Breast epithelium (tissue), 4 donors: ENCODE measurements around the gene PRIM2. TPM values are rescaled to one million over a fixed set of nuclear protein-coding genes. Genes with fewer than 3 reads are reported as not detected.
"Not testable (repeated sequence)": the region's sequence is repeated elsewhere in the genome, so short reads cannot be mapped to it uniquely, and the experiment has no call there.

ENCODE experiments used
- DNase-seq, 2 donors: peaks; one replicate each; pipeline ENCODE4 v3.0.0-alpha.2; 2019; ENCODE audit warnings: low spot score in 2 of 2
- H3K27ac ChIP-seq, 2 donors: fragments of 200-600 bp; sonication (generic) in 1 of 2; one replicate each; pipeline ENCODE4 v1.5.1; 2016 to 2019; ENCODE audit warnings: mild to moderate bottlenecking in 1 of 2
- H3K27me3 ChIP-seq, 2 donors: fragments of 200-600 bp; sonication (generic) in 1 of 2; one replicate each; pipeline versions ENCODE4 v1.5.1 to v1.6.0; 2017 to 2019; ENCODE audit warnings: control low read depth in 1 of 2, mild to moderate bottlenecking in 1 of 2
- H3K36me3 ChIP-seq: fragments of 200-600 bp; one replicate; pipeline ENCODE4 v1.5.1; 2019
- H3K4me1 ChIP-seq, 2 donors: fragments of 200-600 bp; sonication (generic); one replicate each; pipeline ENCODE4 v1.5.1; 2016 to 2019; ENCODE audit warnings: control low read depth in 1 of 2
- H3K4me3 ChIP-seq, 3 donors: fragments of 200-600 bp; sonication (generic); 1 replicate in 2 of 3; 2 replicates in 1 of 3; pipeline ENCODE4 v1.5.1; 2016 to 2019; ENCODE audit warnings: mild to moderate bottlenecking in 3 of 3, moderate library complexity in 2 of 3
- H3K9me3 ChIP-seq, 2 donors: fragments of 200-600 bp; sonication (generic) in 1 of 2; one replicate each; pipeline ENCODE4 v1.5.1; 2016 to 2019; ENCODE audit warnings: control low read depth in 1 of 2
- CTCF ChIP-seq, 3 donors: fragments of 450-650 bp; IDR thresholded peaks; one replicate each; pipeline ENCODE4 v1.5.1; 2016 to 2017; ENCODE audit warnings: antibody characterized with exemption in 3 of 3, mild to moderate bottlenecking in 3 of 3, moderate library complexity in 3 of 3
- POLR2A ChIP-seq: fragments of 450-650 bp; IDR thresholded peaks from one replicate; pipeline ENCODE4 v1.6.1; 2016; ENCODE audit warnings: antibody characterized with exemption, mild to moderate bottlenecking, moderate library complexity
- POLR2AphosphoS5 ChIP-seq, 3 donors: sonication (generic); formaldehyde crosslinking; IDR thresholded peaks; one replicate each; pipeline ENCODE4 v1.6.1; 2017; ENCODE audit warnings: antibody characterized with exemption in 3 of 3
- intact Hi-C: fragments of 100-400 bp; cut with DNase I; formaldehyde crosslinking; loops from one replicate; pipeline ENCODE4 v1.15.1; 2023; ENCODE audit warnings: low total_unique reads
- total RNA-seq, 3 donors: library from RNA; depleted of rRNA; stranded (reverse); fragments of >200 nt; gene quantifications; one replicate each; pipeline ENCODE4 v1.1.0, GENCODE V29; 2016

PRIM2 gene
- total RNA-seq, 3 donors from 2014 or later: 9.3 to 20.1 (median 13.8) TPM

- H3K9me3 ChIP-seq: no peaks in the 10 kb centered on the region
- H3K27ac ChIP-seq: no peak overlapping the region
- no peaks in the 10 kb centered on the region for H3K27me3 ChIP-seq
- DNase-seq: no peak
- H3K4me3 ChIP-seq: no peak overlapping the region
- no peaks in the 10 kb centered on the region for H3K4me1 ChIP-seq
- TF ChIP-seq POLR2A (no peak), POLR2AphosphoS5 (IDR thresholded peaks at IDR 0.05) (no peak), CTCF (IDR thresholded peaks at IDR 0.05) (no peak)
- intact Hi-C loops: loop anchor here (10.0 kb wide), 1 partner anchor 1826 kb away; no protein-coding TSS in a partner anchor
- no peaks in the 10 kb centered on the region for H3K36me3 ChIP-seq
Observed at GRCh38 chr6:57310817-57311157, 6.6 kb upstream of the PRIM2 start.

GRCh38 chr6:57311300-57312003 lies 6.0 kb upstream of the PRIM2 start:
- not testable (repeated sequence) for H3K27me3 ChIP-seq, H3K9me3 ChIP-seq, H3K27ac ChIP-seq, DNase-seq, H3K36me3 ChIP-seq, H3K4me3 ChIP-seq, H3K4me1 ChIP-seq
- intact Hi-C loops: loop anchor here (10.0 kb wide), 1 partner anchor 1827 kb away; no protein-coding TSS in a partner anchor

GRCh38 chr6:57312004-57312345 lies 5.5 kb upstream of the PRIM2 start:
- no peaks in the 10 kb centered on the region for H3K4me1 ChIP-seq
- intact Hi-C loops: loop anchor here (10.0 kb wide), 1 partner anchor 1827 kb away; no protein-coding TSS in a partner anchor
- no peaks in the 10 kb centered on the region for H3K9me3 ChIP-seq
- H3K27ac ChIP-seq: no peak overlapping the region
- no peaks in the 10 kb centered on the region for H3K36me3 ChIP-seq
- TF ChIP-seq CTCF (IDR thresholded peaks at IDR 0.05): no peak
- no peak for TF ChIP-seq POLR2AphosphoS5 (IDR thresholded peaks at IDR 0.05)
- TF ChIP-seq POLR2A: no peak
- no peak overlapping the region for H3K4me3 ChIP-seq
- H3K27me3 ChIP-seq: no peaks in the 10 kb centered on the region
- no peak for DNase-seq

GRCh38 chr6:57313009-57313408 lies 4.4 kb upstream of the PRIM2 start:
- intact Hi-C loops: loop anchor here (10.0 kb wide), 1 partner anchor 1828 kb away; no protein-coding TSS in a partner anchor

GRCh38 chr6:57313711-57314471 lies 3.5 kb upstream of the PRIM2 start:
- Histone ChIP-seq H3K4me1 (no peaks in the 10 kb centered on the region), H3K36me3 (no peaks in the 10 kb centered on the region), H3K27me3 (no peaks in the 10 kb centered on the region), H3K27ac (no peak overlapping the region), H3K4me3 (no peak overlapping the region), H3K9me3 (no peaks in the 10 kb centered on the region)
- intact Hi-C loops: loop anchor here (10.0 kb wide), 1 partner anchor 1829 kb away; no protein-coding TSS in a partner anchor
- no peak for DNase-seq
- TF ChIP-seq POLR2A (no peak), POLR2AphosphoS5 (IDR thresholded peaks at IDR 0.05) (no peak), CTCF (IDR thresholded peaks at IDR 0.05) (no peak)

More at GRCh38 chr6:57313009-57313408, 4.4 kb upstream of the PRIM2 start:
- Histone ChIP-seq H3K9me3 (no peaks in the 10 kb centered on the region), H3K4me3 (no peak overlapping the region), H3K4me1 (no peaks in the 10 kb centered on the region), H3K36me3 (no peaks in the 10 kb centered on the region), H3K27me3 (no peaks in the 10 kb centered on the region), H3K27ac (no peak overlapping the region)
- TF ChIP-seq POLR2A (no peak), CTCF (IDR thresholded peaks at IDR 0.05) (no peak), POLR2AphosphoS5 (IDR thresholded peaks at IDR 0.05) (no peak)
- DNase-seq: no peak
